K562 (cell line): ENCODE measurements around the gene ACADL. TPM values are rescaled to one million over a fixed set of nuclear protein-coding genes. Genes with fewer than 3 reads are reported as not detected.
A peak's percentile ranks its signal among the peaks of the same experiment; 100 is the strongest.

Source experiments
- ATF2 ChIP-seq: sonication (generic); formaldehyde crosslinking; IDR thresholded peaks from 2 replicates; pipeline ENCODE4 v1.8.1; 2022; ENCODE audit warnings: missing genetic modification reagents
- HMGN3 ChIP-seq: IDR thresholded peaks from 2 replicates; pipeline ENCODE4 v1.6.1; 2011; ENCODE audit warnings: borderline replicate concordance, low read depth, mild to moderate bottlenecking, mixed read lengths, low read length; ENCODE audit not compliant: insufficient read length; ENCODE audit errors: extremely low read depth
- MEF2D ChIP-seq: conservative IDR thresholded peaks from 2 replicates; pipeline ENCODE4 v1.6.1; 2016; ENCODE audit warnings: low read depth, missing genetic modification characterization, missing compliant biosample characterization
- PCBP1 ChIP-seq: fragments of 200-400 bp; formaldehyde crosslinking; IDR thresholded peaks from 2 replicates; pipeline ENCODE4 v1.6.1; 2018; ENCODE audit warnings: mild to moderate bottlenecking, low read depth, low read length; ENCODE audit not compliant: poor library complexity, severe bottlenecking
- POLR2H ChIP-seq: IDR thresholded peaks from 2 replicates; pipeline ENCODE4 v1.6.1; 2016; ENCODE audit warnings: missing genetic modification characterization, low read depth, mild to moderate bottlenecking, control low read depth, missing compliant biosample characterization, moderate library complexity
- RBM15 ChIP-seq: fragments of 200-400 bp; formaldehyde crosslinking; IDR thresholded peaks from 2 replicates; pipeline ENCODE4 v1.6.1; 2018; ENCODE audit warnings: mild to moderate bottlenecking, low read length, moderate library complexity; ENCODE audit not compliant: insufficient read depth
- RUNX1 ChIP-seq: sonication (generic); IDR thresholded peaks from 2 replicates; pipeline ENCODE4 v1.6.1; 2016; ENCODE audit warnings: antibody characterized with exemption, low read depth
- SAP30 ChIP-seq: fragments of 200-600 bp; sonication (generic); IDR thresholded peaks from 2 replicates; pipeline ENCODE4 v1.6.1; 2012; ENCODE audit warnings: borderline replicate concordance, low read depth, mild to moderate bottlenecking, moderate library complexity, low read length, control low read depth, inconsistent platforms; ENCODE audit not compliant: insufficient read depth, poor library complexity, severe bottlenecking
- SMAD4 ChIP-seq: fragments of 250-450 bp; sonication (Bioruptor Pico); conservative IDR thresholded peaks from 2 replicates; pipeline ENCODE4 v1.8.0; 2021; ENCODE audit warnings: inconsistent platforms, mild to moderate bottlenecking, moderate library complexity
- SMARCA5 ChIP-seq: fragments of 450-650 bp; IDR thresholded peaks from 2 replicates; pipeline ENCODE4 v1.6.1; 2016
- SNRNP70 ChIP-seq: fragments of 200-400 bp; formaldehyde crosslinking; optimal IDR thresholded peaks from 2 replicates; pipeline ENCODE3; 2017; ENCODE audit warnings: low read depth, low read length
- SREBF2 ChIP-seq: sonication (generic); formaldehyde crosslinking; IDR thresholded peaks from 2 replicates; pipeline ENCODE4 v1.4.0; 2020; ENCODE audit warnings: mild to moderate bottlenecking, missing genetic modification reagents
- TFE3 ChIP-seq: fragments of 450-650 bp; formaldehyde crosslinking; IDR thresholded peaks from 2 replicates; pipeline ENCODE4 v1.4.0; 2020; ENCODE audit warnings: mild to moderate bottlenecking, mixed read lengths
- polyA plus RNA-seq, 8 experiments: library from polyadenylated mRNA; depleted of rRNA in 4 of 8; stranded (reverse) in 5 of 8; unstranded in 3 of 8; fragments of >200 nt; fragmentation: Nextera tagmentation in 2 of 8; fragmentation: Illumina TruSeq in 1 of 8; extraction: Ambion mirVana in 2 of 8; extraction: Trizol in 1 of 8; gene quantifications; 2 replicates each; pipeline versions ENCODE4 v1.2.1 to v1.2.3, GENCODE V29; 2011 to 2014; ENCODE audit warnings: inconsistent platforms in 1 of 8, missing spikeins in 1 of 8
- total RNA-seq, 7 experiments: library from RNA; depleted of rRNA in 6 of 7; stranded (reverse); fragments of >200 nt in 6 of 7; fragmentation: Illumina TruSeq in 2 of 7; extraction: Trizol in 2 of 7; gene quantifications; 2 replicates each; pipeline versions ENCODE4 v1.2.1 to v1.2.3, GENCODE V29; 2011 to 2021; ENCODE audit warnings: low replicate concordance in 1 of 7
- TF ChIP-seq, protein P1 (sequence below): IDR thresholded peaks from 3 replicates; pipeline ENCODE4 v1.6.1; 2011; ENCODE audit warnings: borderline replicate concordance, mild to moderate bottlenecking, moderate library complexity; ENCODE audit not compliant: insufficient read length; ENCODE audit errors: extremely low read depth

The ACADL gene
- total and polyA plus RNA-seq, 9 of the 15 experiments (the other 6 are each of a cell fraction or from before 2014, with no cell fraction given) = 0.07 TPM; not detected in 8

DNA sequence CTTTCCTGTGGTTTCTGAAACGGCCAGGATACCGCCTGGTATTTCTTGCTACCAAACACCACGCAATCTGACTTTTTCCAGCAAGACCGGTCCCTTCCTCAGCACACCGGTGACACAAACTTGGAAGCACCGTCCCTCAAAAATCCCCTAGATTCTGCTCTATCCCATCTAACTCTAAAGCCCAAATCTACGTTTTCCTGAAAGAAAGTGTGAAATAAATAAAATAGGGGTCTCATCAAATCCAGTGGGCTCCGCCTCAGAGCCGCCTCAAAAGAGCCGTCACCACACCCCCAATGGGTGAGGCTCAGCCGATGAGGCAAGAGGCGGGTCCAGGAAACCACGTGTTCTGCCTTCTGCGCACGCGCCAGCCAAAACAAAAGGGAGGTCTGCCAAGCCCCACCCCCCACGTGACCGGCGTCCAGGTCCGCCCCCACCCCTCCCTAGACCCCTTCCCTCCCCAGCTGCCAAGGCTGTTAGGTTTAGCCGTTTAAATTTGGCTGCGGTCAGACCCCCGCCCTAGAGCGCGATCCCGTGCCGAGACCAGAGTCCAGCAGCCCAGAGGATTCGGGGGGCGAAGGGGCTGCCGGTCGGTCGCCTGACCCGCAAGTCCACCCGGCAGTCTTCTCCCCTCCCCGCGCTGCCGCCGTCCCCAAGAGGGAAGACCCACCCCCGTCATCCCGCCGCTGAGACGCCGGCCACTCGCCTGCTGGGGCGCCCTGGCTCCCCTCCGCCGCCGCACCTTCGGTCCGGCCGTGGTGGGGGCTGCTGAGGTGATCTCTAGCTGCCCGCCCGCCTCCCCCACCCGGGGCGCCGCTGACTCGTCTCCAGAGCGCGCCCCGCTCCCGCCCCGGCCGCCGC is 54.6 kb downstream of the ACADL start (continued):
- TF ChIP-seq SNRNP70 (no peak), POLR2H (tag) (peak; percentile 35; the same call in 1 of the 2 replicates), SREBF2 (CRISPR knock-in tag) (no peak), RBM15 (no peak), TFE3 (CRISPR knock-in tag) (peak; percentile 46; the same call in 1 of the 2 replicates), ATF2 (CRISPR knock-in tag) (no peak), RUNX1 (no peak), SMAD4 (no peak), PCBP1 (no peak), HMGN3 (no peak), MEF2D (tag) (no peak), SAP30 (no peak), SMARCA5 (no peak)
- TF ChIP-seq, protein P1, sequence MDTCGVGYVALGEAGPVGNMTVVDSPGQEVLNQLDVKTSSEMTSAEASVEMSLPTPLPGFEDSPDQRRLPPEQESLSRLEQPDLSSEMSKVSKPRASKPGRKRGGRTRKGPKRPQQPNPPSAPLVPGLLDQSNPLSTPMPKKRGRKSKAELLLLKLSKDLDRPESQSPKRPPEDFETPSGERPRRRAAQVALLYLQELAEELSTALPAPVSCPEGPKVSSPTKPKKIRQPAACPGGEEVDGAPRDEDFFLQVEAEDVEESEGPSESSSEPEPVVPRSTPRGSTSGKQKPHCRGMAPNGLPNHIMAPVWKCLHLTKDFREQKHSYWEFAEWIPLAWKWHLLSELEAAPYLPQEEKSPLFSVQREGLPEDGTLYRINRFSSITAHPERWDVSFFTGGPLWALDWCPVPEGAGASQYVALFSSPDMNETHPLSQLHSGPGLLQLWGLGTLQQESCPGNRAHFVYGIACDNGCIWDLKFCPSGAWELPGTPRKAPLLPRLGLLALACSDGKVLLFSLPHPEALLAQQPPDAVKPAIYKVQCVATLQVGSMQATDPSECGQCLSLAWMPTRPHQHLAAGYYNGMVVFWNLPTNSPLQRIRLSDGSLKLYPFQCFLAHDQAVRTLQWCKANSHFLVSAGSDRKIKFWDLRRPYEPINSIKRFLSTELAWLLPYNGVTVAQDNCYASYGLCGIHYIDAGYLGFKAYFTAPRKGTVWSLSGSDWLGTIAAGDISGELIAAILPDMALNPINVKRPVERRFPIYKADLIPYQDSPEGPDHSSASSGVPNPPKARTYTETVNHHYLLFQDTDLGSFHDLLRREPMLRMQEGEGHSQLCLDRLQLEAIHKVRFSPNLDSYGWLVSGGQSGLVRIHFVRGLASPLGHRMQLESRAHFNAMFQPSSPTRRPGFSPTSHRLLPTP = no peak
